Activated CD8-positive, alpha-beta memory T cell treated with anti-CD3 and anti-CD28 coated beads, Interleukin-2, amount 50 U/mL, for 24 hours (primary cell): ENCODE results near the gene ACP7.
"Not testable (repeated sequence)": the region's sequence is repeated elsewhere in the genome, so short reads cannot be mapped to it uniquely, and the experiment has no call there.

Experiments
- DNase-seq: peaks from one replicate; pipeline ENCODE4 v3.0.0-alpha.2; 2020; ENCODE audit errors: extremely low read depth

ACP7 gene

GRCh38 chr19:39106194-39106593, 22.0 kb downstream of the ACP7 start:
- DNase-seq, result no peak

GRCh38 chr19:39109641-39110040, 25.5 kb downstream of the ACP7 start:
- DNase-seq, result no peak

GRCh38 chr19:39110263-39110967, 26.2 kb downstream of the ACP7 start:
- DNase-seq, result peak; percentile 33

- DNase-seq, result no peak
Observed at GRCh38 chr19:39111593-39112199, 27.5 kb downstream of the ACP7 start.

GRCh38 chr19:39112338-39112890, 28.2 kb downstream of the ACP7 start:
- DNase-seq, result no peak

DNA sequence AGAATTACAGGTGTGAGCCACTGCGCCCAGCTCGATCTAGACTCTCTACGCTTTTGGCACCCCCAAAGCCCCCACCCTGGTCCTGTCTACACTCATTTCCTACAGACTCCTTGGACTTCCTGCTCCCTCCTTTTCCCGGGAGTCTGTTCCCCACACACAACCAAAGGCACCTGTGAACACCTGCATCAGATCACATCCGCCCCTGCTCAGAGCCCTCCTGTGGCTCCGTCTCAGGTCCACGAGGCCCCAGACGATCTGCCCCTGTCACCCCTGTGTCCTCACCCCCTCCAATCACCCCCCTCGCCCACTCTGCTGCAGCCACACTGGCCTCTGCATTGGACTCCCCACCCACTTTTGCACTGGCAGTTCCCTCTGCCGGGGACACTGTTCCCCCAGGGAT, 29.0 kb downstream of the ACP7 start:
- DNase-seq, result no peak

DNA sequence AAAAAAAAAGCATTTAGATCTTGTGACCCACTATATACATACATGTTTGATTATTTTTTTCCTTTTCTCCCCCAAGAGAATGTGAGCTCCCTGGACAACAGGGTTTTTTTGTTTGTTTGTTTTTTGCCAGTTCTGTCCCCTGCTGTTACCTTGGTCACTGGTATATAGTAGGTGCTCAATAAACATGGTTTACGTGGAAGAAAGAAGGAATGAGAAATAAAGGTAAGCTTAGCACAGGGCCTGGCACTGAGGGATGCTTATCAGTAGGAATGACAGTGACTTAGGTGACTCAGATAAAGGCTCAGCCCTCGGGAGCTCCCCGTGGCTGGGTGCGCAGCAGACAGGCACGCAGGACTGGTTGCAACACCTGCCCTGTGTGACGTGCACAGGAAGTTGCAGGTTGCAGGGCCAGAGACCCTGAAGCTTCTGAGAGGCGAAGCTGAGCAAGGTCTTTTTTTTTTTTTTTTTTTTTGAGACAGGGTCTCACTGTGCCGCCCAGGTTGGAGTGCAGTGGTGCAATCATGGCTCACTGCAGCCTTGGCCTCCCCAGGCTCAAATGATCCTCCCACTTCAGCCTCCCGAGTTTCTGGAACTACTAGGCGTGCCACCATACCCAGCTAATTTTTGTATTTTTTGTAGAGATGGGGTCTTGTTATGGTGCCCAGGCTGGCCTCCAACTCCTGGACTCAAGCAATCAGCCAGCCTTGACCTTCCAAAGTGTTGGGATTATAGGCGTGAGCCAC, 31.1 kb downstream of the ACP7 start:
- no peak for DNase-seq

GRCh38 chr19:39117023-39117422, 32.9 kb downstream of the ACP7 start:
- DNase-seq, result not testable (repeated sequence)

DNA sequence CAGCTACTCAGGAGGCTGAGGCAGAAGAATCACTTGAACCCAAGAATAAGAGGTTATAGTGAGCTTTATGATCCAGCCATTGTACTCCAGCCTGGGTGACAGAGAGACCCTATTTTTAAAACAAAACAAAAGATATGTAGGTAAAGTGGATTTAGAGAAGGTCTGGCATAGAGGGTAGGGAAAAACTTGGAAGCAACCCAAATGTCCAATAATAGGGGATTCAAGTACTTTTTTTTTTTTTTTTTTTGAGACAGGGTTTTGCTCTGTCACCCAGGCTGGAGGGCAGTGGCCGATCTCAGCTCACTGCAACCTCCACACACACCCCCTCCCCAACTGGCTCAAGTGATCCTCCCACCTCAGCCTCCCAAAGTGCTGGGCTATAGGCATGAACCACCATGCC, 35.7 kb downstream of the ACP7 start:
- DNase-seq, result no peak

DNA sequence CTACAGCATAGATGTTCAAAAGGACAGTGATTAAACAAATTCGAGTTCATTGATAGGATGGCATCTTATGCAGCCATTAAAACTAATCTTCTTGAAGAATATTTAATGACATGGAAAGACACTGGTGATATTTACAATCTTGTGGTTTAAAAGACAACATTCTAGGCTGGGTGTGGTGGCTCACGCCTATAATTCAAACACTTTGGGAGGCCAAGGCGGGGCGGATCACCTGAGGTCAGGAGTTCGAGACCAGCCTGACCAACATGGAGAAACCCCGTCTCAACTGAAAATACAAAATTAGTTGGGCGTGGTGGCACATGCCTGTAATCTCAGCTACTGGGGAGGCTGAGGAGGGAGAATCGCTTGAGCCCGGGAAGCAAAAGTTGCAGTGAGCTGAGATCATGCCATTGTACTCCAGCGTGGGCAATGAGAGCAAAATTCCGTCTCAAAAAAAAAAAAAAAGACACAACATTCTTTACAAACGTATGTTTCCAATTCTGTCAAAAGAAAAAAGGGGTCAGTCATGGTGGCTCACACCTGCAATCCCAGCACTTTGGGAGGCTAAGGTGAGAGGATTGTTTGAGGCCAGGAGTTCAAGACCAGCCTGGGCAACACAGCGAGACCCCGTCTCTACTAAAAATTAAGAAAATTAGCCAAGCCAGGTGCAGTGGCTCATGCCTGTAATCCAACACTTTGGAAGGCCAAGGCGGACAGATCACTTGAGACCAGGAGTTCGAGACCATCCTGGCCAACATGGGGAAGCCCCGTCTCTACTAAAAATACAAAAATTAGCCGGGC, 39.0 kb downstream of the ACP7 start:
- no peak for DNase-seq

GRCh38 chr19:39124136-39124764, 40.1 kb downstream of the ACP7 start:
- no peak for DNase-seq

GRCh38 chr19:39125199-39125553, 41.0 kb downstream of the ACP7 start:
- no peak for DNase-seq

DNA sequence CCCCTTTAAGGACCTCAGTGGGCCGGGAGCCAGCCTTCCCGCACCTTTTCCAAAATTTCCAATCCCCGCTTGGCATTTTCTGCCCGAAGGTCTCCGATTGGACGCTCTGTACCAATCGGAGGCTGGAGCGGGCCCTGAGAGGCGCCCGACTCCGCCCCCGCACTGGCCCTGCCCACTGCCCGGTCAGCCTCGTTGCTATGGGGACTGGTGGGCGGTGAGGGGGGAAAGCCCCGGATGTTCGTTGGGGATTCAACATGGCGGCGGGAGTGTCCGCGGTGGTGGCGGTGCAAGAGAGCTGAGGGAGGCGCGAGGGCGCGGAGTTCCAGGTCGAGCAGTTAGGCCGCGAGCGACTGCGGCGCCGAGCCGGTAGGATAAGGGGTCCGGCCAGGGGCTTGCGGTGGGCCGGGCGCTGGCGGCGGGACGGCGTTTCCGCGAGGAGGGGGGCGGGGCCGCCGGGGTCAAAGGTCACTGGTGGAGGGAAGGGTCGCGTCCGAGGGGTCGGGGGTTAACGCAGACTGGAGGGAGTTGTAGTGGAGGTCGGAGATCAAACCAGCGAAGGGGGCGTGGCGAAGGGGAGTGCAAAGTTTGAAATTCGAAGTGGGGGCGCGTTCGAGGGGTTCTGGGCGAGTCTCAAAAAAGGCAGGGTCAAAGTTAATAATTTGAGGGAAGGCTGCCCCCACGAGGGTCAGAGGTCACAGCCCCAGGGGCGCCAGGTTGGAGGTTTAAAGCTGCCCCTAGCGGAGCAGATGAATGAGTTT, 41.6 kb downstream of the ACP7 start, which contains the start of gene PAK4:
PAK4 (plus strand) TSS at position 233 of the 758 bp plus-strand sequence. CDS start 43,768 bp downstream, outside the sequence.
- peak; percentile 96 for DNase-seq

- DNase-seq, result no peak
Observed at GRCh38 chr19:39126312-39127187, 42.4 kb downstream of the ACP7 start.

GRCh38 chr19:39127812-39128515, 43.8 kb downstream of the ACP7 start:
- no peak for DNase-seq

DNA sequence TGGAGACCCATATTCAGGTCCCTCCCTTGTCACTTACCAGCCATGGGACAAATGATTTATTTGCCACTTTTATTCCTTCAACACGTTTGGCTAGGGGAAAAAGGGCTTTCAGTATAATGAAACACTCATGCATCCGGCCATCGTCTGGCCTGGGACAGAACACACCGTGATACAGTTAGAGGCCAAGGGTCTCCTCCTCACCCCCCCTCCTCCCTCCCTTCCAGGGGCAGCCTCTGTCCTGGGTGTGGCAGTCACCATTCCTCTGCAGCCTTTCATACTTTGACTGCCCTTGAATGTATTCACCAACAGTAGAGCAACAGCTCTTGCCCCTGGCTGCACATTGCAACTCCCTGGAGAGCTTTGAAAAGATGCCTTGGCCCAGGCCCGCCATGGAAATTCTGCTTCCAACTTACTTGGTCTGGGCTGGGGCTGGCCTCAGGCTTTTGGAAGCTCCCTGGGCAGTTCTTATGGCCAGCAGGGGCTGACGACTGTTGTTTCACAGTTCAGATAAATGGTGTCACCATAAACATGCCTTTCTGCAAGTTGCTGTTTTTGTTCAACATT, 44.4 kb downstream of the ACP7 start:
- DNase-seq, result no peak

- DNase-seq, result no peak
Observed at GRCh38 chr19:39129116-39129515, 44.9 kb downstream of the ACP7 start.
